ENCODE data around the gene OVCH2.

DNA sequence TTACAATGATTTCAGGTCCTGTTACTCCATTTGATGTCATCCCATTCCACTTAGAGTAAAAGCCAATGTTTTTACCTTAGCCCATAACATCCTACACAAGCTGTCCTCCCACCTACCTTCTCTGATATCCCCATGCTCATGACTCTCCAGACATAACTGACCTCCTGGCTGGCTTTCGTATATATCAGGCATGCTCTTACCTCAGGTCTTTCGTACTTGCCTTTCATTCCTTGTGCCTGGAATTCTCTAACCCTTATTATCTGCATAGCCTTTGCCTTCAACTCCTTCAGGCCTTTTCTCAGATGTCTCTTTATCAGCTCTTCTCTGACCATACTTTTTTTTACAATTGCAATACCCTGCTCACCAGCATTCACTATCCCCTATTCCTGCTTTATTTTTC, 22.7 kb downstream of the OVCH2 start:
- TF ChIP-seq EZH2 (IDR thresholded peaks at IDR 0.05; ENCODE audit: insufficient read depth, poor library complexity, severe bottlenecking) (no peak), EZH2phosphoT487 (IDR thresholded peaks at IDR 0.05; ENCODE audit: insufficient read depth, low read depth) (no peak)

Data from GM23248 (cell line).